Measurements from ENCODE around the gene ZNF91. TPM values are rescaled to one million over a fixed set of nuclear protein-coding genes. Genes with fewer than 3 reads are reported as not detected.
A peak's percentile ranks its signal among the peaks of the same experiment; 100 is the strongest.
"Not testable (repeated sequence)": the region's sequence is repeated elsewhere in the genome, so short reads cannot be mapped to it uniquely, and the experiment has no call there.

Gene ZNF91
- total RNA-seq, result 256 TPM

DNA sequence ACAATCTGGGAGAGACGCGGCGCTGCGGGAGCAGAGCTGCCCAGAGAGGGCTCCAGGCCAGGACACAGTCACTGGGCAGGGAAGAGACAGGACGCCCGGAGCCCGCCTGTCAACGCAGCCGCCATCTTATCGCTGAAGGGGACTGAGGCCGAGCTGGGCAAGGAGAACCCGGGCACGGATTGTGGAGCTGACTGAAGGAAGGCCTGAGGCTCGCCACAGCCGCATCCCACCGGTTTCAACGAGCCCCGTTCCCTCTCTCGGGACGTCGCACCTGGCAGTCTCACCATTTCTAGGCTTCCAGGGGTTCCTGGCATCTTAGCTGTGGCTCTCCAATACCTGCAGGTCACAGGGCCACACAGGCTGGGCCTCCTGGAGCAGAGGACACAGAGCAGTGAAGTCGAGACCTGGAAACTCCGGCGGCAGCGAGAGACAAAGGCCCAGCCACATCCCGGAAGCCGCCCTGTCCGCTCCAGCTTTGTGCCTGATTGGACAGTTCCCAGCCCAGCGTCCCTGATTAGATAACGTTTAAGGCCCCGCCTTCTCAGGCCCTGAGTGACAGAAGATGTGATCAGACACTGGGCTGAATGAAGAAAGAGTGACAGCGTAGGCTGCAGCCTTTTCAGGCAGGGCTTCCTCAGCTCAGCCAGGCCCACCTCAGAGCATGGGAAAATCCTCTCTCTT is at the start of gene ZNF91:
Gene ZNF91, minus strand, starts transcription at position 431 of the 681 bp plus-strand sequence. Its CDS starts 117 bp downstream, at position 314.
- DNase-seq (ENCODE audit: low spot score), result peak; percentile 98

DNA sequence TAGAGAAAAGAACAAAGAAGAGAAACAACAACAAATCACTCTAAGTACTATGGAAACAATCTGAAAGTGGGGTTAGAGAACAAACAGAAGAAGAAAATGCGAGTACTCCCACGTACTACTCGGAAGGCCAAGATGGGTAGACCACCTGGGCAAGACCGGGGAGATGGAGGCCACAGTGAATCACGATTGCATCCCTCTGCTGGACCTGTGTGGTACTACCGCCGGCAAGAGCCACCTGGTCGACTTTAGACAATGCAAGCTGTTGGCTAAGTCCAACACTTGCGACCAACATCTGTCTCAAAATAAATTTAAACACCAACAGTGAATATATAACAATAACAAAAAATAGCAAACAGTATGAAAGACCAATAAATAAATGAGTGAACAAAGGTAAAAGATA is 45.5 kb upstream of the ZNF91 start:
- DNase-seq (ENCODE audit: low spot score), result no peak

DNA sequence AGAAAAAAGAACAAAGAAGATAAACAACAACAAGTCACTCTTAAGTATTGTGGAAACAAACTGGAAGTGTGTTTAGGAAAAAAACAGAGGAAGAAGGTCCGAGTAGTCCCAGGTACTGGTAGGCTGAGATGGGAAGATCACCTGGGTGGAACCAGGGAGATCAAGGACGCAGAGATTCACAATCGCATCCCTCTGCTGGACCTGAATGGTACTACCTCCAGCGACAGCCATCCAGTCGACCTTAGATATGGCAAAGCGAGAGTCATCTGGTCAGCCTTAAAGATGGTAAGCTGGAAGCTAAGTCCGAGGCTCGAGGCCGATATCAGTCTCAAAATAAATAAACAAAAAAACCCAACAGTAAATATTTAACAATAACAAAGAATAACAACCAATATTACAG is 44.9 kb upstream of the ZNF91 start:
- DNase-seq (ENCODE audit: low spot score), result no peak

DNA sequence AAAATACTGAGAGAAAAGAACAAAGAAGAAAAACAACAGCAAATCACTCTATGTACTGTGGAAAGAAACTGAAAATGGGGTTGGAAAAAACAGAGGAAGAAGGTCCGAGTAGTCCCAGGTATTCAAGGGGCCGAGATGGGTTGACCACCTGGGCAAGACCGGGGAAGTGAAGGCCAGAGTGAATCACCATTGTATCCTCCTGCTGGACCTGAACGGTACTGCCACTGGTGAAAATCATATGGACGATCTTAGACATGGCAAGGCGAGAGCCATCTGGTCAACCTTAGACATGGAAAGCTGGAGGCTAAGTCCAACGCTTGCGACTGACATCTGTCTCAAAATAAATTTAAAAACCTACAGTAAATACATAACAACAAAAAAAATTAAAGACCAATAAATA is 44.4 kb upstream of the ZNF91 start:
- DNase-seq (ENCODE audit: low spot score), result no peak

DNA sequence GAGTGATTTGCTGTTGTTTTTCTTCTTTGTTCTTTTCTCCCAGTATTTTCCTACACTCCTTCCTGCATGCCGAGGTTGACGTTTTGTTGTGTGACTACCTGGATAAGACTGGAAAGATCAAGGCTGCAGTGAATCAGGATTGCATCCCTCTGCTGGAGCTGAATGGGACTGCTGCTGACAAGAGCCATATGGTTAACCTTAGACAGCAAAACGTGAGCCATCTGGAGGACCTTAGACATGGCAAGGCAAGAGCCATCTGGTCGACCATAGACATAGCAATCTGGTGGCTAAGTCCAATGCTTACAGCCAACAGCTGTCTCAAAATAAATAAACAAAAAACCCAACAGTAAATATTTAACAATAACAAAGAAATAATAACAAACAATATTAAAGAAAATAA is 42.6 kb upstream of the ZNF91 start:
- no peak for DNase-seq (ENCODE audit: low spot score)

DNA sequence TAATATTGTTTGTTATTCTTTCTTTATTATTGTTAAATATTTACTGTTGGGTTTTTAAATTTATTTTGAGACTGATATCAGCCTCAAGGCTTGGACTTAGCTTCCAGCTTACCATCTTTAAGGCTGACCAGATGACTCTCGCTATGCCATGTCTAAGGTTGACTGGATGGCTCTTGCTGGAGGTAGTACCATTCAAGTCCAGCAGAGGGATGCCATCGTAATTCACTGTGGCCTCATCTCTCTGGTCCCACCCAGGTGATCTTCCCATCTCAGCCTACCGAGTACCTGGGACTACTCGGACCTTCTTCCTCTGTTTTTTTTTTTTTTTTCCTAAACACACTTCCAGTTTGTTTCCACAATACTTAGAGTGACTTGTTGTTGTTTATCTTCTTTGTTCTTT is 41.7 kb upstream of the ZNF91 start:
- DNase-seq (ENCODE audit: low spot score), result no peak

DNA sequence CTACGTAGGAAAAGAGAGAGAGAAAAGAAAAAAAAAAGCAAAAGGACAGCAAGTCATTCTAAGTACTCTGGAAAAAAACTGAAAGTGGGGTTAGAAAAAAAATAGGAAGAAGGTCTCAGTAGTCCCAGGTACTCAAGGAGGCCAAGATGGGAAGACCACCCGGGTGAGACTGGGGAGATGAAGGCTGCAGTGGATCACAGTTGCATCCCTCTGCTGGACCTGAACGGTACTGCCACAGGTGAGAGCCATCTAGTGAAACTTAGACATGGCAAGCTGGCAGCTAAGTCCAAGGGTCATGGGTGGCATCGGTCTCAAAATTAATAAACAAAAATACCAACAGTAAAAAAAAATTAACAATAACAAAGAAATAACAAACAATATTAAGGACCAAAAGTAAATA is 41.0 kb upstream of the ZNF91 start:
- no peak for DNase-seq (ENCODE audit: low spot score)

DNA sequence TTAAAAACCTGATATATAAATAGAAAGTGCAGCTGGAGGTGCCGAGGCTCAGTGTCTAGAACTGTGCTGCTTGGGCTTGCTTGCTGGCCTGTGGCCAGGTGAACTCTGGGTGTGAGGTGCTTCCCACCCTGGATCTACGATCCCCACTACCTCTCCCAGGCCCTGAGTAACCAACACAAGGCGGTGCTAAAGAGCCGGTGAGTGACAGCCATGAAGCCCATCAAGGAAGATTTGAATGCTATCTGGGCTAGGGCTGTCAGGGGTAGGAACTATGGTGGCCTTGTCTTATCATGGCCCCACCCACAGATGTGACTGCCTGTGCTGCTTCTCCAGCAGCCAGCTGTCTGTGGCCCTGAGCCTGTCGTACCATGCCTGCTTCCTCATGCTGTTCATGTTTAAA is 25.6 kb upstream of the ZNF91 start:
- no peak for DNase-seq (ENCODE audit: low spot score)

DNA sequence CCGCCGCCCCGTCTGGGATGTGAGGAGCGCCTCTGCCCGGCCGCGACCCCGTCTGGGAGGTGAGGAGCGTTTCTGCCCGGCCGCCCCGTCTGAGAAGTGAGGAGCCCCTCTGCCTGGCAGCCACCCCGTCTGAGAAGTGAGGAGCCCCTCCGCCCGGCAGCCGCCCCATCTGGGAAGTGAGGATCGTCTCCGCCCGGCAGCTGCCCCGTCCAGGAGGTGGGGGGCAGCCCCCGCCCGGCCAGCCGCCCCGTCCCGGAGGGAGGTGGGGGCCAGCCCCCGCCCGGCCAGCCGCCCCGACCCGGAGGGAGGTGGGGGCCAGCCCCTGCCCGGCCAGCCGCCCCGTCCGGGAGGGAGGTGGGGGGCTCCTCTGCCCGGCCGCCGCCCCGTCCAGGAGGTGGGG is 24.0 kb upstream of the ZNF91 start:
- DNase-seq (ENCODE audit: low spot score), result not testable (repeated sequence)

DNA sequence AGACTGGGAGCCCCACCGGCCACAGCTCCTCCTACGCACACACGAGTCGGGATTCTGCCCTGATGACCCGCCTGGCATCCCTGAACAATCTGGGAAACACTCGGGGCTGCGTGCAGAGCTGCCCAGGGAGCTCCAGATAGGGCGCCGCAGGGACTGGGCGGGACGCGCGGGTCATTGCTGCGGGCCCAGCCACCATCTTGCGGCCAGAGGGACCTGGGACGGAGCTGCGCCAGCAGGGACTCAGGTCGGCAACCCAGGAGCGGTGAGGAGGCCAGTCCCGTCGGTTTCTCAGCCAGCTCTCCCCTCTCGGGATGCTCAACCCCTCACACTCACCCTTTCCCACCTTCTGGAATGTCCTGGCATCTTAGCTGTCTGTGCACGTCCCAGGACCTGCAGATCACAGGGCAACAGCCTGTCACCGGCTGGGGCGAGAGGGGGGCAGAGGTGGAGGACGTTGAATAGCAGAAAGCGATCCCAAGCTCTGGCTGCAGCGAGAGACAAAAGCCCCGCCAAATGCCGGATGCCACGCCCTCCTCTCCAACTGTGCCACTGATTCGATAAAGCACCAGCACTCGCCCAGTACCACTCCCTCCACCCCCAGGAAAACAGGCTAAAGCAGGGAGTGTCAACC is 20.4 kb upstream of the ZNF91 start:
- peak; percentile 61 for DNase-seq (ENCODE audit: low spot score)

DNA sequence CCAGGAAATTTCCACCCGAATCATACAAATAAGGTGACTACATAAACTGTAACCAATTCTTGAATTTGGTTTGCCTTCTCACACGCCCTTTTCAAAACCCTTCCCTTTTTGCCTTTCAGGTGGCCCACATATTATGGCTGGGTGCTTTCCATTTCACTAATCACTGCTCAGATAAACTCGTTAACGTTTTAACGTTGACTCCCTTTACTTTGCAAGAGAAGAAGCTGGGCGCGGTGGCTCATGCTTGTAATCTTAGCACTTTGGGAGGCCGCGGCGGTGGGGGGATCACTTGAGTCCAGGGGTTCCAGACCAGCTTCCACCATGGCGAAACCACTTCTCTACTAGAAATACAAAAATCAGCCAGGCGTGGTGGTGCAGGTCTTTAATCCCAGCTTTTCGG is 19.8 kb upstream of the ZNF91 start:
- no peak for DNase-seq (ENCODE audit: low spot score)

DNA sequence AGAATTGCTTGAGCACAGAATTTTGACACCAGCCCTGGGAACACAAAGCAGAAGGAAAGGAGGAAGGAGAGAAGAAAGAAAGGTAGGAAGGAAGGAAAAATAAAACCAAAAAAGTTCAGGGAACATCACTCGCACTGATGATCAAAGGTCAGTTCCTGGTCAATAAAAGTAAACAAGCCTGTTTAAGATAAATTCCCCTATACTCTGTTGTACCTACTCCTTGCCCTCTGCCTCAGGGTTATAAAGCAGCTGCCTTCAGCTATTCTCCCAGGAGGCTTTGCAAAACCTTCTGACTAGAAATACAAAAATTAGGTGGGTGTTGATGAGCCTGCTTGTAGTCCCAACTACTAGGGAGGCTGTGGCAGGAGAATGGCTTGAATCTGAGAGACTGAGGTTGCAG is 14.9 kb upstream of the ZNF91 start:
- DNase-seq (ENCODE audit: low spot score), result no peak

DNA sequence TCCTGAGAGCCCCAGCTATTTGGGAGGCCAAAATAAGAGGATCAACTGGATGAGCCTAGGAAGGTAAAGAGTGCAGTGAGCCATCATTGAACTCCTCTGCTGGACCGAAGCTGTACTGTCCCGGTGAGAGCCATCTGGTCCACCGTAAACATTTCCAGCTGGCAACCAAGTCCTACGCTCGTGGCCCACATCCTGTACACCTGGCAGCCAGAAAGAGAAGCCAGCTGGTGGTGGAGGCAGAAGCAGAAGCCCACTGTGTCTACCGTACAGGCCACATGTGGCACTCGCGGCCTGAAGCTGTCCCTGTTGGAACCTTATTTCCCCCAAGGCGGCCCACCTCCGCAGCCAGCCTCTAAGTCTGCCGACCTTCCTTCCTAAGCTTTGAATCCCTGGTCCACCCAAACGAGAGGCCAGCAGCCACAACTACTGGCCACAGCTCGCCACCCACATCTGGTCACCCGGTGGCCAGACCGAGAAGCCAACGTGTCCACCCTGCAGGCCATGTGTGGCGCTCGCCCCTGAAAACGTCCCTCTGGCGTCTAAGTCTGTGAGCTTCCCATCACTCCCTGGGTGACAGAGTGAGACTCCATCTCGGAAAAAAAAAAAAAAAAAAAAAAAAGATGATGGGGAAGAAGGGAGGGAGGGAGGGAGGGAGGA is 14.2 kb upstream of the ZNF91 start:
- no peak for DNase-seq (ENCODE audit: low spot score)

DNA sequence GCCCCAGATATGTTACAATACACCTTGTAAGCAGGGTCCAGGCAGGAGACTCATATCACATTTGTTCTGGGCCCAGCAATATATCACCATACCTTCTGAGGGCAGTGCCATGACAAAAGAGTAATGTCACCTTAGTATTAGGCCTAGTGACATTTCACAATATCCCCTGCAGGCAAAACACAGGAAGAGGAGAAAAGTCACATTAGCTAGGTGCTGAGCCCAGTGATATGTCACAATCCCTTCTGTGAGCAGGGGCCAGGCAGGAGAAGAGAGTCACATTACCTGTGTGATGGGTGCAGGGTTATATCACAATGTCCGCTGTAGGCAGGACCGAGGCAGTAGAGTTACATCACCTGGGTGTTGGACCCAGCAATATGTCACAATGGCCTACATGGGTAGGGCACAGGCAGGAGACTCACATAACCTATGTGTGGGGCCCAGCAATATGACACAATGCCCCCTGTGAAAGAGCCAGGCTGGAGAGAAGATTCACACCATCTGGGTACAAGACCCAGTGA is 12.4 kb upstream of the ZNF91 start:
- no peak for DNase-seq (ENCODE audit: low spot score)

DNA sequence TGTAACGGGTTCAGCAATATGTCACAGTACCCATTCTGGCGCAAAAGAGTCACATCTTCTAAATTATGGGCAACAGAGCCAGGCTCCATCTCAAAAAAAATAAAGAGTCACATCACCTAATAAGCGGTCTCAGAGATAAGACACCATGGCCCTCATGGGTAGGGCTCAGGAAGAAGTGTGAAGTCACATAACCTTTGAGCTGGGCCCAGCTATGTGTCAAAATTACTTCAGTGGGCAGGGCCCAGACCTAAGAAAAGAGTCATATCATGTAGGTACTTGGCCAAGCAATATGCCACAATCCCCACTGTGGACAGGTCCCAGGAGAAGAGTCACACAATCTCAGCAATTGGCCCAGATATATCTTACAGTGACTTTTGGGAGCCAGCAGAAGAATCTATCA is 11.4 kb upstream of the ZNF91 start:
- no peak for DNase-seq (ENCODE audit: low spot score)

DNA sequence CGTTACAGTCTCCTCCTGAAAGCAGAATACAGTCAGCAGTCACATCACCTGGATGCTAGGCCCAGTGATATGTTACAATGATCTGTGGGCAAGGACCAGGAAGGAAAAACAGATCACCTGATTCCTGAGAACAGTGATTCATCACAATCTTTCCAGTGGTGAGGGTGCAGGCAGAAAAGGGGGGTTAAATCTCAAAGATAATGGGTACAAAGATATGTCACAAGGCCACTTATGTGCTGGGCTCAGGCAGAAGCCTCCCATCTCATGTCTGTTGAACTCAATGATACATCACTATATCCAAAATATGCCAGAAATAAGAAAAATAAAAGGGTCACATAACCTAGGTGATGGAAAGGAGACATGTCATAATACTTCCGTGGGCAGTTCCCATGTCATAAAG is 10.8 kb upstream of the ZNF91 start:
- no peak for DNase-seq (ENCODE audit: low spot score)

DNA sequence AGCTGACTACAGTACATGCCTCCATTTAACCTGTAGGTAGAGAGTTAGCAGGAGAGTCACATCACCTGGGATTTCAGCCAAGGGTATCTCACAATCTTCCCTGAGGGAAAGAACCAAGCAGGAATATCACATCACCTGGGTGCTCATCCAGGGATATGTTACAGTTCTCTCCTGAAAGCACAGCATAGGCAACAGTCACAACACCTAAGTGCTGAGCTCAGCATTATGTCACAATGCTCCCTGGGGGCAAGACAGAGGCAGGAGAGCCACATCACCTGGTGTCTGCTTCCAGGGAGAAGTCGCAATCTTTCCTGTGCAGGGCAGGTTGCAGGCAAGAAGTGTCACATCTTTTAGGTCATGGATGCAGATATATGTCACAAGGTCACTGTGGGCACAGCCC is 9.4 kb upstream of the ZNF91 start:
- no peak for DNase-seq (ENCODE audit: low spot score)

DNA sequence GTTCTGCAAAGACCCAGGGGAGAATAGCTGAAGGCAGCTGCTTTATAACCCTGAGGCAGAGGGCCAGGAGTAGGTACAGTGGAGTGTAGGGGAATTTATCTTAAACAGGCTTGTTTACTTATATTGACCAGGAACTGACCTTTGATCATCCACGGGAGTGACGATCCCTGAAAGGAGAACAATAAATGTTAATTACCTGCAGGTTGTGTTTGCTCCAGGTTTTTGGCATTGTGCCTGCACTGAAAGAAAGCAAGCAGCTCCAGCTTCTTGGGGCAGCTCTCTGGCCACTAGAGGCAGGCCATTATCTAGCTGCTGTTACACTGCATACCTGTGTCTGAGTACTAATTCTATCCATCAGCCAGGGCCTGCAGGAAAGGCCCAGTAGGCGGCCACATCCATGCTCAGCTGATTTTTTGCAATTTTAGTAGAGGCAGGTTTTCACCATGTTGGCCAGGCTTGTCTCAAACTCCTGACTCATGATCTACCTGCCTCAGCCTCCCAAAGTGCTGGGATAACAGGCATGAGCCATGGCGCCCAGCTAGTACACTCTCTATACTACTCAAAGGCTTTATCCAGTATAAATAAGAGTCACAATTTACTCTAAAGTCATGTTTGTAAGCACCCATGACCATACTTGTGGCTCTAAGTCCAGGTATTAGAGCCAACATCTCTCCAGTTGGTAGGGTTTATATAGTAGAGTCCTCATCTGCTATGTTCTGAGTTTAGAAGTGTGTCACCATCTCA is 8.5 kb upstream of the ZNF91 start:
- DNase-seq (ENCODE audit: low spot score), result no peak

DNA sequence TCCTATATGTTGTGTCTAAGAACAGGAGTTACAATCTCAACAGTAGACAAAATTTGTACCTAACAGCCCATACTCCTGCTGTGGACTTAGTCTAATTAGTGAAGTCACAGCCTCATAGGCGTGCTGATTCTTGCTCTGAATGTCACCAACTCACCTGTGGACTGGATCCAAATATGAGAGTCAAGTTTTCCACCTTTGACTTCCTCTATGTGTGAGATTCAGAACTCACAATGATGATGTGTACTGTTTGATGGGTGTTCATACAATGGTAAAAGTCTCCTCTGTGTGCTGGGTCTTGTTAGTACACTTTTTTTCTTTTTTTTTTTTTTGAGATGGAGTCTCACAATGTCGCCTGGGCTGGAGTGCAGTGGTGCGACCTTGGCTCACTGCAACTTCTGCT is 7.8 kb upstream of the ZNF91 start:
- DNase-seq (ENCODE audit: low spot score), result no peak

DNA sequence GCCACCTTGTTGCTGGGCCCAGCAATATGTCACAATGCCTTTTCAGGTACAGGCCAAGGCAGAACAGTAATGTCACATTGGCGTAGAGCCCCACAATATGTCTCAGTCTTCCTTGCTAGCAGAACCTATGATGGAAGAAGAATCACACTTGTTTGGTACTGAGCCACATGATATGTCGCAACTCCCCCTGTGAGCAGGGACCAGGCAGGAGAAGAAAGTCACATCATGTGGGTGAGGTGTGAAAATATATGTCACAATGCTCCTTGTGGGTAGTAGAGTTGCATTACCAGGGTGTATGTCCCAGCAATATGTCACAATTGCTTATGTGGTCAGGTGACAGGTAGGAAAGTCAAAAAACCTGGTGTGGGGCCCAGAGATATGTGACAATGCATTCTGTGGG is 7.1 kb upstream of the ZNF91 start:
- DNase-seq (ENCODE audit: low spot score), result no peak

DNA sequence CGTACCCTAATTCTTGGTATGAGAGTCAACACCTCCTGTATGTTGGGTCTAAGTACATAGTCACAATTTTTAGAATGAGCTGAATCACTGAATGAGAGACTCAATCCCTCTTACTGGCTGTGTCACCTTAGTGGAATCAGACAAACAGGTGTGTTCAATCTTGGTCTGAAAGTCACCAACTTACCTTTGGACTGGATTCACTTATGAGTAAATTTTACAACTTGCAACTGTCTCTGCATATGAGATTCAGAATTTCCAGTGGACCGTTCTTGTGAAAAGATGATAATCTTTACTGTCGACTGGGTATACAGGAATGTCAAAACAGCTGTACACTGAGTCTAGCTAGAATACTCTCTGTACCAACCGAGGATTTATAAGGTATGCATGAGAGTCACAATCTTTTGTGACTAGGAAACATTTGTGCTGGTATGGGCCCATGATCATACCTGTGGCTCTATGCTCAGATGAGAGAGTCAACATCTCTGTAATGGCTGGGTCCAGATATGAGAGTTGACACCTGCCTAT is 5.9 kb upstream of the ZNF91 start:
- DNase-seq (ENCODE audit: low spot score), result no peak

DNA sequence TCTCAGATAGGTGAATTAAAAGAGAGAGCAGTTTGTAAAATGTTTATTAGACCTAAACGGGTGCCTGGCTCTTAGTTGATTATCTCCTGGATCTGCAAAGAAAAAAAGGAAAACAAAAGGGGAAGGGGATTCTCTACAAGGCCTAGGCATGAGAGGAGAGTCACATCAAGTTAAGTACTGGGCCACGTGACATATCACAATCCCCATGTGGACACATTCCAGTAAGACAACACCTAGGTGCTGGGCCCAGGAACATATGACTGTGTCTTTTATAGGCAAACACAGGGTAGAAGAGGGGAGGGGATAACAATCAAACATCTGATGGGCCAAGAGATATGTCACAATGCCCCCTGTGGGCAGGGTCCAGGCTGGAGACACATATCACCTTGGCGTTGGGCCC is 4.2 kb upstream of the ZNF91 start:
- DNase-seq (ENCODE audit: low spot score), result no peak

All from ureter (tissue), 1 donor.